ENCODE results near the gene PCK1. TPM values are rescaled to one million over a fixed set of nuclear protein-coding genes. Genes with fewer than 3 reads are reported as not detected.

PCK1 gene
- total and polyA plus RNA-seq, 2 experiments from 2014 or later: not detected

- Mint-ChIP-seq H3K27me3 (ENCODE audit: insufficient read depth, low read depth, poor library complexity) (peaks cover 11% of the 10 kb centered on the region), H3K9me3 (no peaks in the 10 kb centered on the region; the same call in 2 of the 3 replicates), H3K36me3 (ENCODE audit: low read depth) (no peaks in the 10 kb centered on the region), H3K4me3 (no peak overlapping the region), H3K4me1 (peaks cover 9% of the 10 kb centered on the region), H3K27ac (no peak overlapping the region)
- Histone ChIP-seq H2AFZ (no peak overlapping the region), H3K36me3 (ENCODE audit: insufficient read depth) (no peaks in the 10 kb centered on the region; the same call in 1 of the 2 replicates), H3K79me2 (replicated peaks; ENCODE audit: insufficient read depth) (no peaks in the 10 kb centered on the region), H3K27ac (ENCODE audit: low read depth) (no peak overlapping the region), H3K4me3 (no peak overlapping the region), H3K4me1 (ENCODE audit: insufficient read depth) (0 out of 2 replicates have a peak, but pooled peaks cover 7% of the 10 kb centered on the region), H3F3A (replicated peaks; ENCODE audit: low read depth) (no peaks in the 10 kb centered on the region), H3K27me3 (ENCODE audit: insufficient read depth) (no peaks in the 10 kb centered on the region), H3K9me2 (ENCODE audit: insufficient read depth) (no peaks in the 10 kb centered on the region), H4K20me1 (replicated peaks; ENCODE audit: insufficient read depth) (no peaks in the 10 kb centered on the region), H3K4me2 (no peak overlapping the region)
- TF ChIP-seq STAT1 (IDR thresholded peaks at IDR 0.05; ENCODE audit: unreplicated experiment): no peak
- TF ChIP-seq ETS1 (IDR thresholded peaks at IDR 0.05): no peak
- no peak for TF ChIP-seq POLR2AphosphoS5 (IDR thresholded peaks at IDR 0.05; ENCODE audit: low read depth)
- TF ChIP-seq EZH2phosphoT487 (IDR thresholded peaks at IDR 0.05; ENCODE audit: unreplicated experiment): no peak
- no peak for TF ChIP-seq JUNB (IDR thresholded peaks at IDR 0.05; ENCODE audit: unreplicated experiment)
- no peak for TF ChIP-seq NANOG (IDR thresholded peaks at IDR 0.05; ENCODE audit: borderline replicate concordance)
- no peak for TF ChIP-seq CTCF (conservative IDR thresholded peaks at IDR 0.05; ENCODE audit: low read depth in 2 of 2)
- no peak for TF ChIP-seq ZNF462 (CRISPR knock-in tag; IDR thresholded peaks at IDR 0.05)
- no peak for TF ChIP-seq EZH2 (IDR thresholded peaks at IDR 0.05; ENCODE audit: low read depth, unreplicated experiment)
- TF ChIP-seq CREB1 (CRISPR knock-in tag; IDR thresholded peaks at IDR 0.05; ENCODE audit: low read depth): no peak
- TF ChIP-seq ZNF114 (CRISPR knock-in tag; IDR thresholded peaks at IDR 0.05): no peak
- TF ChIP-seq ZNF331 (CRISPR knock-in tag; IDR thresholded peaks at IDR 0.05; ENCODE audit: low read depth): no peak
- no peak for DNase-seq (ENCODE audit: low spot score)
- ATAC-seq: no peak
These were observed 17.2 kb upstream of the PCK1 start for GRCh38 chr20:57543754-57544153.
